Middle frontal gyrus (tissue), 1 donor: ENCODE results near the gene RABGGTB.
"Not testable (repeated sequence)": the region's sequence is repeated elsewhere in the genome, so short reads cannot be mapped to it uniquely, and the experiment has no call there.

Source experiments
- DNase-seq: peaks from one replicate; pipeline ENCODE4 v3.0.0-alpha.2; 2015; ENCODE audit warnings: low spot score; ENCODE audit errors: extremely low spot score

The RABGGTB gene

GRCh38 chr1:75795703-75796193 is 9.7 kb downstream of the RABGGTB start:
- no peak for DNase-seq

DNA sequence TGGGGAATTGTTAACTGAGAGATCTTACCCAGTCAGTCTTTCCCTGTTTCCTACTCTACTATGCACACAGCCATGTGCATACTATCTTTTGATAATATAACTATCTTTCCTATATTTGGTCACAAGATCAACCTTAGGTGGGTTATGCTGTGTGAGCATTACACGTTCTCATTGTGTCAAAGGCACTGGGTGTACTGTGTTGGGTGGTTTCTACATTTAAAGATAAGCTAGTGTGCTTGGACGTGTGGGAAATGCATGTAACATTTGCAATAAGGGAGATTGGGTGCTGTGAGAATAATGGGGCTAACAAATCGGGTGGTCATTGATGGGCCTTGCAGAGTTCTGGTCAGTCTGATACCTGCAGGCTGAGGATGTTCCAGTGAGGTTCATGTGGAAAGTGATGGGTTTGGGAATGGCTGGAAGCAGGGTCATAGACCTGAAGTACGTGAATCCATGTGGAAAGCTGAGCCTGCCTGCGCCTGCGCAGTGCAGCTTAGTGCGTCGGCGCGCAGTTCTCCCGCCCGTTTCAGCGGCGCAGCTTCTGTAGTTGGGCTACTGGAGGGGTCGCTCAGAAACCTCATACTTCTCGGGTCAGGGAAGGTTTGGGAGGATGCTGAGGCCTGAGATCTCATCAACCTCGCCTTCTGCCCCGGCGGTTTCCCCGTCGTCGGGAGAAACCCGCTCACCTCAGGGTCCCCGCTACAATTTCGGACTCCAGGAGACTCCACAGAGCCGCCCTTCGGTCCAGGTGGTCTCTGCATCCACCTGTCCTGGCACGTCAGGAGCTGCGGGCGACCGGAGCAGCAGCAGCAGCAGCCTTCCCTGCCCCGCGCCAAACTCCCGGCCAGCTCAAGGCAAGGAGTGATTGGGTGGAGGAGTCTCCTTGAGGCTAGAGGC is 10.6 kb downstream of the RABGGTB start, which contains the start of gene MSH4:
Gene MSH4 (plus strand): TSS at position 507 of the 897 bp plus-strand sequence. CDS start 104 bp downstream, at position 611.
- DNase-seq = no peak

- DNase-seq = no peak
Observed at GRCh38 chr1:75797273-75797588, 11.2 kb downstream of the RABGGTB start.

DNA sequence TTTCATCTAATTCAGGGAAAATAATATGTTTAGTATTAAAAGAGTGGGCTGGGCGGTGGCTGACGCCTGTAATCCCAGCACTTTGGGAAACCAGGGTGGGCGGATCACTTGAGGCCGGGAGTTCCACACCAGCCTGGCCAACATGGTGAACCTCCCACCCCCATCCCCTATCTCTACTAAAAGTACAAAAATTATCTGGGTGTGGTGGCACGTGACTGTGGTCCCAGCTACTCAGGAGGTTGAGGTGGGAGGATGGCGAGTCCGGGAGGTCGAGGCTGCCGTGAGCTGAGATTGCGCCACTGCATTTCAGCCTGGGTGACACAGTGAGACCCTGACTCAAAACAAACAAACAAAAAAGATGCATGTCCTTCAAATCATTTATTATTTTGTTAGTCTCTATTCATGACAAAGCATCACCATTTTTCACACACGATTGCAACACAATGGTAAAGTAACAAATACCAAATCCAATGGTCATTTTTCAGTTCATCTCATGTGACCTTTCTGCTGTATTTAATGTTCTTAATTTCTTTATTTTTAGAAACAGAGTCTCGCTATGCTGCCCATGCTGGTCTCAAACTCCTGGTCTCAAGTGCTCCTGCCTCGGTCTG is 11.7 kb downstream of the RABGGTB start:
- DNase-seq = no peak

GRCh38 chr1:75801480-75801879 is 15.4 kb downstream of the RABGGTB start:
- DNase-seq = not testable (repeated sequence)

DNA sequence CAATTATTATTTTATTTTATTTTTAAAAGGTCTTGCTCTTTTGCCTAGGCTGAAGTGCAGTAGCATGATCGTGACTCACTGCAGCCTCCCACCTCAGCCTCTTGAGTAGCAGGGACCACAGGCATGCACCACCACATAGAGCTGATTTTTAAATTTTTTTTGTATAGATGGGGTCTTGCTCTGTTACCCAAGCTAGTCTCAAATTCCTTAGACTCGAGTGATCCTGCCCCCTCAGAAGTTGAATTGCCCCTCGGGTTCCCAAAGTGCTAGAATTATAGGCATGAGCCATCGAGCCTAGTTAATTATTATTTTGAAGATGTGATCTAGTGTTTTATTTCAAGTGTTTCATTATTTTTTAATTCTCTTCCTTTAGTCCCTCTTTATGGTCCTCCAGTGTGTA is 22.9 kb downstream of the RABGGTB start:
- no peak for DNase-seq

DNA sequence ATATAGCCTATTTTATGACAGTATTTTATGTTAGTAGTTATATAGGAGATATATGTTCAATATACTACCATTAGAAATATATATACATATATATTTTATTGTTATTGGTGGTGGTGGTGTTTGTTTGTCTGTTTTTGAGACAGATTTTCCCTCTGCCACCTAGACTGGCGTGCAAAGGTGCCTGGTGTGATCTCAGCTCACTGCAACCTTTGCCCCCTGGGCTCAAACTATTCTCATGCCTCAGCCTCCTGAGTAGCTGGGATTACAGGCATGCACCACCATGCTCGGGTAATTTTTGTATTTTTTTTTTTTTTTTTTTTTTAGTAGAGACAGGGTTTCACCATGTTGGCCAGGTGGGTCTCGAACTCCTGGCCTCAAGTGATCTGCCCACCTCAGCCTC is 24.1 kb downstream of the RABGGTB start:
- DNase-seq = not testable (repeated sequence)

DNA sequence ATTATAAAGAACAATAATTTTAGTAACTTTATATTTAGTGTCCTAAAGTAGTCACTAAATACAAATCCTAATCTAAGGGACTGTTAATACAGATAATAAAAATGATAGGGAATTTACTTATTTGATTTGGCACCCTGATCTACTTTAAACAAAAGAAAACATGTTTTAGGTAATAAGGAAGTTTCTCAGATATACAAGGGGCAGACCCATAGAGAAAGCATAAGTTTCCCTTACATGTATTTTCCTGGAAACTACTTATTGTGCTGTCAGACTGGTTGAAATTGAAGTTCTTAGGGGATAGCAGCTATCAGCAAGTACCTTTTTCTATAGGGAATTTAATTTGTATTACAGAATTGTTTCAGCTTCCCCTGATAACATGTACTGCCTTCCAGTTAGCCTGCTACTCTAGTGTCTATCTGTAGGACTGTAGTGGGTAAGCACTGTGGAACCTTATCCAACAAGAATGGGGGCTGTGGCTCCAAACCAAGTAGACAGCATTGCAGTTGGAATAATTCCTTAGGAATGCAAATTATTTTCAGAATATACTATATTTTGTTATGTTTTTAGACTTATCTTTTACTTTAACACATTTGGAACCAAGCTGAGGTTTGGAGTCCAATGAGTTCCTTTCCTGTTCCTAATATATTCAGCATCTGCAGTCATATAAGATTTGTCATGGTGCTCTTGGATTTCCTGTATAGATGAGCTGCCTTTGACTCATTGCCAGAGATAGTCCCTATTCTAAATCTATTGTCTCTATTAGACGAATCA is 25.3 kb downstream of the RABGGTB start:
- no peak for DNase-seq

DNA sequence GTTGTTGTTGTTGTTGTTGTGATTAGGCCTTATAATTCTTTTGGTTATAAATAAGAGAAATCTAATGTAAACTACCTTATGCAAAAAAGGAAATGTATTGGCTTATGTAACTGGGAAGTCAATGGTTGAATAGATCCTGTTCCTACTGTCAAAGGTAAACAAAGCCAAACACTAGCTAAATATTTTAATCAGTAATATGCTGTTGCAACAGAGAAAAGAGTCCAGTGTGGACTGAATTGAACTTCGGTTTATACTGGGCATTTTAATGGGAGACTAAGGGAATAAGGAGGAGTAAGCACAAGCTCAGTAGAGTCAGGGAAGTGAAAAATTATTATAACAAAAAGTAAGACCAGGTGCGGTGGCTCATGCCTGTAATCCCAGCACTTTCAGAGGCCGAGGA is 26.0 kb downstream of the RABGGTB start:
- DNase-seq = no peak

DNA sequence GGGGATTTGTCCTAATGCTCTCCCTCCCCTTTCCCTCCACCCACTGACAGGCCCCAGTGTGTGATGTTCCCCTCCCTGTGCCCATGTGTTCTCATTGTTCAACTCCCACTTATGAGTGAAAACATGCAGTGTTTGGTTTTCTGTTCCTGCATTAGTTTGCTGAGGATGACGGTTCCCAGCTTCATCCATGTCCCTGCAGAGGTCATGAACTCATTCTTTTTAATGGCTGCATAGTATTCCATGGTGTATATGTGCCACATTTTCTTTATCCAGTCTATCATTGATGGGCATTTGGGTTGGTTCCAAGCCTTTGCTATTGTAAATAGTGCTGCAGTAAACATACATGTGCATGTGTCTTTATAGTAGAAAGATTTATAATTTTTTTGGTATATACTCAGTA is 37.5 kb downstream of the RABGGTB start:
- not testable (repeated sequence) for DNase-seq

- no peak for DNase-seq
Observed at GRCh38 chr1:75836528-75837100, 50.6 kb downstream of the RABGGTB start.

DNA sequence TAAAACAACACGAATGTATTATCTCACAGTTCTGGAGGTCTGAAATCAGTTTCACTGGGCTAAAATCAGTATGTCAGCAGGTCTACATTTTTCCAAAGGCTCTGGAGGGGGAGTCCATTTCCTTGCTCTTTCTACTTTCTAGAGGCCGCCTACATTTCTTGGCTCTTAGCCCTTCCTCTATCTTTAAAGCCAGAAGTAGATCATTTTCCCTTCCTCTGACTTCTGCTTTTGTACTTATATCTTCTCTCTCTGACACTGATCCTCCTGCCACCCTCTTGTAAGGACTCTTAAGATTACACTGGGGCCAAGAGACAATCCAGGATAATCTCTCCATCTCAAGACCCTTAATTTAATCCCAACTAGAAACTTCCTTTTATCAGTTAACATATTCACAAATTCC is 52.0 kb downstream of the RABGGTB start:
- no peak for DNase-seq

DNA sequence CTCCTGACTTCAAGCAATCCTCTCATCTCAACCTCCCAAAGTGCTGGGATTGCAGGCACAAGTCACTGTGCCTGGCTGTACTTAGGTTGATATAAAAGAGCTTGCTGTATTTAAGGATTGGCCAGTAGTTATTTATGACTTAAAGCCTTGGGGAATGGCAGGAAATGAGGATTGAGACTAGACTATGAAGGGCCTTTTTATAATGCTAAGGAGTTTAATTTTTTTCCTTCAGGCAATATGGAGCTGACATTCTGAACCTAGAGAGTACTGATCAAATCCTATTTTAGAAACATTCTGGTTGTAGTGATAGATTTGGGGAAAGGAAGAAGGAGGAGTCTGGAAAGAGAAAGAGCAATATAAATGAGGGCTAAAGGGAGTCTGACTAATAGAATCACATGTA is 55.4 kb downstream of the RABGGTB start:
- DNase-seq = no peak
